ENCODE measurements around the gene RPLP1.
"Not testable (repeated sequence)": the region's sequence is repeated elsewhere in the genome, so short reads cannot be mapped to it uniquely, and the experiment has no call there.

Gene RPLP1

DNA sequence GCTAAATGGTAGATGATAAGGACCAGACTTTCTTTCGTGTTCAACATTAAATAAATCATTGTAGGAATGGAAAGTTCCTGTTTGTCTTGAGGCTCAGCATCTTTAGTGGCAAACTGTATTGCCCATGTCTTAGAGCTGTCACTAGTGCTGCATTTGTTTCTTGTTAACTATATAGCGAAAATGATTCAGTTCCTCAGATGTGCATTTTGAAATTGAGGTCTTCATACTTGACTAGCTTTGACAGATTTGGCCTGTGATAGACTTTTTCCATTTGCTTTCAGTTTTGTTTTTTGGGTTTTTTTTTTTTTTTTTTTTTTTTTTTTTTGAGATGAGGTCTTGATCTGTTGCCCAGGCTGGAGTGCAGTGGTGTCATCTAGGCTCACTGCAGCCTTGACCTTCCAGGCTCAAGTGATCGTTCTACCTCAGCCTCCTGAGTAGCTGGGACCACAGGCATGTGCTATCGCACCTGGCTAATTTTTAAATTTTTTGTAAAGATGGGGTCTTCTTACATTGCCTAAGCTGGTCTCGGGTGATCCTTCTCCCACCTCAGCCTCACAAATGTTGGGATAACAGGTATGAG lies 9.5 kb upstream of the RPLP1 start:
- no peak for DNase-seq

GRCh38 chr15:69444686-69445085 lies 7.9 kb upstream of the RPLP1 start:
- DNase-seq: no peak

DNA sequence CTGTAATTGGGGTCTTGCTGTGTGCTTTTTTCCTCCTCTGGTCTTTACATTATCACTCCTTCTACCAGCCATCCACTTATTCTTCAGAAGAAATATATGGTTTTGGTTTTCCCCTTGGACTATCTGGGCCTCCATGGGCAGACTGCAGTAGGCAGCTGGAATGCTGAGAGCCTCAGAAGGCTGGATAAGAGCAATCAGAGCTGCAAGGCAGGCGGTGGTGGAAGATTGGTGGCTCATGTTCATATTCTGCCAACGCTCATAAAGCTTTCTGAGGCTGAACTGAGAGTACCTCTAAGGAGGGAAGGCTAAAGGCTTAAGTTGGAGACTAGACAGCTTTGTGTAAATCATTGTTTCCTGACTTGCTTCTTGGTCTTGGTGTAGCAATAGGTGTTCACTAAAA lies 5.7 kb upstream of the RPLP1 start:
- no peak for DNase-seq

- DNase-seq: not testable (repeated sequence)
These were observed 2.4 kb upstream of the RPLP1 start for GRCh38 chr15:69450221-69450620.

GRCh38 chr15:69450968-69451695 lies 1.5 kb upstream of the RPLP1 start:
- no peak for DNase-seq

DNA sequence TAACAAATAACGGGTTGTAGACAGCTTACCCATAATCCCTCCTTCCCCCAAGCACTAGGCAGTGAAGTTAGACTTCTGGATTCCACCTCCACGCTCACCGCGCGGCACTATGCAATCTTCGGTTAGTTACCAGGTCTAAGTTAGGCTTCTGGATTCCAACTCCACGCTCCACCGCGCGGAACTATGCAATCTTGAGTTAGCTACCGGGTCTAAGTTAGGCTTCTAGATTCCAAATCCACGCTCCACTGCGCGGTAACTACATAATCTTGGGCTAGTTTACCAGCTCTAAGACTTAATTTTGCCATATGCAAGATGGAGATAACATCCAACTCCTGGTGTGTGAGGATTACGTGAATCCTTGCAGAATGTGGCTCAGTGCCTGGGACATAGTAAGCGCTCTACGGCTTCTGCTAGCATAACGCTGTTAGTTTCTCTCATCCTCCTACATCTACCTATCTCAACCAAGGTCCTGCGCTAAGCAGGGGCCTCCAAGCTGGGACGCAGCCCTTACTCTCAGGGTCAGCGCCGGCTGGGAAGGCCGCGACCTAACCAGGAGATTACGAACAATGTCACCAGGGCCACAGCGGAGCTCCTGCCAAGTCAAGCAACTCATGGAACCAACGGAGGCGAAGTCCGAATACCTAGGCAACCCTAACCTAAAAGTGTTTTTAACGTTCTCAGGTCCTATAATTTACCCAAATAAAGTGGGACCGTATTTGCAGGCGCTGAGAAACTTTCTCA lies 497 bp upstream of the RPLP1 start:
- no peak for DNase-seq

DNA sequence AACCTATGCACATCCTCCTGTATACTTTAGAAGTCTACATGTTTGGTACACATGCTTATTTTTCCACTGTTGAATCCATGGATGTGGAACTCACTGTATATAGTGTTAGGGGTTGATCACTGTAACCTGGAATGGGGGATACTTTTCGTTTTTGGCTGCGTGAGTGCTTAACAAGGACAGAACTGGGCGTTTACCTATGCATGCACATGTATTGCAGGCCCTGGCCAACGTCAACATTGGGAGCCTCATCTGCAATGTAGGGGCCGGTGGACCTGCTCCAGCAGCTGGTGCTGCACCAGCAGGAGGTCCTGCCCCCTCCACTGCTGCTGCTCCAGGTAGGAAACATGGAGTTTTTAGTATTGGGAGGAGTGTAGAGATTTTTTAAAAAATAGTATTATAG lies 2.3 kb downstream of the RPLP1 start:
- no peak for DNase-seq

DNA sequence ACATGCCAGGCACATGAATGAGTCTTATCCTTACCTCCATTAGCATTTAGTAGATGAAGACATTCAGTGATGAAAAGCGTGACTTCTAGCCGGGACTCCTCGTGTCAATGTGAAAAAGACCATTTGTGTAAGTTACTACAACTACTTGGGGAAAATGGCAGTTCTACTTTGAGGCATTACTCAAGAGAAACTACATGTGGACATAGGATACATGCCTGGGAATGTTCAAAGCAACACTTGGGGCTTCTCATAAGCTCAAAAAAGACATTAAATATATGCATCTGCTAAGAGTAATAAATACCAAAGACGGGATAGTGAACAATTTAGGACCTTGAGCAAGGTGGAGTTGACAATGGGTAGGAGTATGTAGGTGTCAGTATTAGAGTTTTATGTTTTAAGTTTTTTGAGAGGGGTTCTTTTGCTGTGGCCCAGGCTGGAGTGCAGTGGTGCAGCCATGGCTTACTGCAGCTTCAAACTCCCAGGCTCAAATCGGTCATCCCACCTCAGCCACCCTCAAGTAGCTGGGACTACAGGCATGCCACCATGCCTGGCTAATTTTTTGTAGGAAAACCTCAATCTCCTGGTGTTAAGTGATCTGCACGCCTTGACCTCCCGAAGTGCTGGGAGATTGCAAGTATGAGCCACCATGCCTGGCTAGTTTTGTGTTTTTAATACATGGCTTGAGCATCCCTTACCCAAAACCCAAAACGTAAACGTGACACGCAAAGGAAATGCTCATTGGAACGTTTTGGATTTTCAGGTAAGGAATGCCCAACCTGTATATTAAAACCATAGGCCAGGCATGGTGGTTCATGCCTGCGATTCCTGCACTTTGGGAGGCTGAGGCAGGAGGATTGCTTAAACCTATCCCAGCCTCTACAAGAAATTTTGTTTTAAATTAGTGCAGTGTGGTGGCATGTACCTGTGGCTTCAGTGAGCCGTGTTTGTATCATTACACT lies 3.9 kb downstream of the RPLP1 start:
- no peak for DNase-seq

DNA sequence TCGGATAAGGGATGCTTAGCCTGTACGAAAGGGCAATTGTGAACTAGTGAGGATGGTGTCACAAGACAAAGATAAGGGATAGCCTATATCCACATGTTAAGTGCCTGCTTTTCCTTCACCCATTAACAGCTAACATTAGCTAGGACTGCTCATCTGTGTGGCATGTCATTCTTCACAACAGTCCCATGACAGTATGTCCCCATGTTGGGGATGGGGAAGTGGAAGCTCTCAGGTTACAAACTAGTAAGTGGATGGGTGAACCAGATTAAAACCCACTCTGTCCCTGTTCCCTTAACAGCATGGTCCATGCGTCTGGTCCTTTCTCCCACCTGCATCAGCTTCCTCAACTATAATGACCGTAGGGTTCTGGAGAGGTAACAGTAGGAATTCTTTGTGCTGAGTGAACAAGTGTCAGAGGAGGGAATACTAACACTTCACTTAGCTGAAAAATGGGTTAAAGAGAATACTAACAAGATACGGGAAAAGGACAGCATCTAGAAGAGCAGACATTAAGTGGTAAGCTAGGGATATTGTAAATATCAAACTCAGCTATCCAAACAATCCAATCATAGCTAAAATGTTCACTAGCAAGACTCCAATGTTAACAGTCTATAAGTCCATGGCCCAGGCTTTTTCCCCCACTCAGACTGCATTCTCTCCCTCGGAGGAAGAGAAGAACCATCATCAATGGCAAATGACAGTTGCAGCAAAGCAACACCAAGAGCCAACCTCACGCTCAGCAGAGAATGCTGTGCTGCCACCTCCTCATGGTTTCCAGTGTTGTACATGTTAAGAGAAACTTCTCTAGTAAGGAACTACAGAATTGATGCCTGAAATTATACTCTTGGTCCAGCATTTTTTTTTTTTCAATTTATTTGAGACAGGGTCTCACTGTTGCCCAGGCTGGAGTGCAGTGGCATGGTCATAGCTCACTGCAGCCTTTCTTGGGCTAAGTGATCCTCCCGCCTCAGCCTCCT lies 5.0 kb downstream of the RPLP1 start:
- no peak for DNase-seq

DNA sequence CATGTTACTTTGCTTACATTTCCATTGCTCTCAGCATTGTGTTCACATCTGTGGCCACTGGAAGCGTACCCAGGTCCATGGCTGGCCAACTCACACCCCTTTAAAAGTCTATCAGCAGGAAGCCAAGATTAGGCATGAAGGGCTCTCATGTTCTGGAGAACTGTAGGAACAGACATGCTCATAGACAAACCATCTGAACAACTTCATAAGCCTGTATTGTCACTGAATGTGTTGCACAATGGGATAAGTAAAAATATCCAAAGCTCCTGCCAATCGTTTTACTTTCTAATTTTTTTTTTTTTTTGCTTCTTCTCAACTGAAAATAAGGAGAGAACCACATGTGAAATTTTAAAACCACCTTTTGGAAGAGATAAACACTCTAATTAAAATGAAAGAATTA lies 6.4 kb downstream of the RPLP1 start:
- no peak for DNase-seq

DNA sequence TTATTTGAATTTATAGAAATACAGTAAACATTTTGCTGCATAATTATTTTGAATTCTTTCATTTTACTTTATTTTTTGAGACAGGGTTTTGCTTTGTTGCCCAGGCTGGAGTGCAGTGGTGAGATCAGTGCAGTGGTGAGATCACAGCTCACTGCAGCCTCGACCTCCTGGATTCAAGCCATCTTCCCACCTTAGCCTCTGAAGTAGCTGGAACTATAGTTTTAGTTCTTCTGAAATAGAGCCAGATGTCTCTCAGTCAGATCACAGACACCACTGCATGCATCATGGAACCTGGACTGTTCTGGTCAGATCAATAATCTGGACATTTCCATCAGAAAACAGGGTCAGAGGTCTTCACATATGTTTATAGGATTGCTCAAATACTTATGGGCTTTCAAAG lies 7.9 kb downstream of the RPLP1 start:
- DNase-seq: no peak

GRCh38 chr15:69462030-69462492 lies 9.4 kb downstream of the RPLP1 start:
- no peak for DNase-seq

DNA sequence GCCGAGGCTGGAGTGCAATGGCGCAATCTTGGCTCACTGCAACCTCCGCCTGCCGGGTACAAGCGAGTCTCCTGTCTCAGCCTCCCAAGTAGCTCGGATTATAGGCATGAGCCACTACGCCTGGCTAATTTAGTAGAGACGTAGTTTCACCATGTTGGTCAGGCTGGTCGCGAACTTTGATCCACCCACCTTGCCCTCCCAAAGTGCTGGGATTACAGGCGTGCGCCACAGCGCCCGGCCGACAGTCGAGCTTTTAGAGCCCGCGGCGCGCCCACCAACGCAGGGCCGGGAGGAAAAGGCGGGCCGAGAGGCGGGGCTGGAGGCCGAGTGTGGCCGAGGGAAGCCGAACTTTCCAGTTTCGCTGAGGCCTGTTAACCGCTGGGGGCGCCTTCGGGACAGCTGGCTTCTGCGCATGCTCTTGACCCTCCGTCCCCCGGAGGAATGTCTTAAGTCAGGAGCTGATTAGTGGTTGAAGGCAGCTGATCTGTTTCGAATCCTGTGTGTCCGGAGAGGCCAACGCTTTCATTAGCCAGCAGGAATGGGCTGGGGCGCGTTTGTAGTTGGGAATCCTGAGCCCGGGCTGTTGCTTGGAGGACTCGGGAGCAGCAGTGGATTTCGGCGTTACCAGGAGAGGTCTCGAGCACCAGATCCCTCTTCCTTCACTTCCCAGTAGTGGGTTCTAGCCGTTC lies 10.0 kb downstream of the RPLP1 start:
- peak; percentile 94 for DNase-seq

GRCh38 chr15:69463182-69463756 lies 10.7 kb downstream of the RPLP1 start:
- DNase-seq: no peak

DNA sequence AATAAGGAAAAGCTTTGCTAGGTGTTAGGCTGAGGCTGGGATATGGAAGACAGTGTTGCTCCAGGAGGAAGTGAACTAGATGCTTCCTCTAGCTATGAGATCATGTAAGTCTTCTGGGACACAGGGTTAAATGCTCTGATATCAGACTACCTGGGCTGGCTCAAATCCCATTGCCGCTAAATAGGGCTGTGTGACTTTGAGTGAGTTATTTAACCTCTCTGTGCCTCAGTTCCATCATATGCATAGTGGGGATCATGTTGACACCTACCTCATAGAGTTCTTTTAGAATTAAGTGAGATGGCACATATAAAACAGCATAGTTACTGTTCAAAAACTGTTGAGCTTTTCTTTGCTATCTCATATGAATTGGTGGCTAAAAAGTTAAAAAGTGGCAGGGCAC lies 12.6 kb downstream of the RPLP1 start:
- DNase-seq: no peak

DNA sequence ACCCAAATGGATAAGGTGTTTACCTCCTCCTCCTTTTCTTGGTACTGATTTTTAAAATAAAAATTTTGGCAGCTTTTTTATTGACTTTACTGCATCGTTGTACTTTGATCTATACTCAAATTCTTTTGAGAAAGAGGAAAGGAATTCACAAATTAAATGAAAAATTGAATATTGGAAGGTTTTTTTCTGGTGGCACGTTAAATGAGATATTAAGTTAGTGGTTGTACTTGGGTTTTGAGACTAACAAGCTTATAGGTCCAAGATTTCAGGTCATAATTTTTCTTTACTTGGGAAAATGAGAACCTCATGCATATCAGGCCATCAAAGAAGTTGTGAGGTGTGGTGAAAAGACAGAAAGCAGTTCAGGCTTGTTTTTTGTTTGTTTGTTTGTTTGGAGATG lies 14.1 kb downstream of the RPLP1 start:
- DNase-seq: no peak

DNA sequence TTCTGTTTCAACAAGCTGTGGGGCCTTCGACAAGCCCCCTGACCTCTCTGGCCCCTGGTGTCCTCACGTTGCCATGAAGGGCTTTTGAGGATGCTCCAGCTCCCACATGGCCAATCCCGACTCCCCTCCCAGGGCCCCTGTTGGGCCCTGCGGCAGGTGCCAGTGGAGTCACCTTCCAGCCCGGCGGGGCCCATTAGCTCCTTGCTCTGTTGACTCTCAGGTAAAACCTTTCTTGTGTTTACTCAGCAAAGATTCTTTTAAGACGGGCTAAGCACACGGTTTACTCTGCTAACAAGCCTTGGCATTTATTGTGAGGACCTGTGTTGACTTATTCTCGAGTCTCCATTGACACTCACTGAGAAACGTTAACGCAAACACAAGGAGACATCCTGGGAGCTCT lies 15.0 kb downstream of the RPLP1 start:
- no peak for DNase-seq

GRCh38 chr15:69468241-69469121 lies 15.9 kb downstream of the RPLP1 start:
- DNase-seq: peak; percentile 90

GRCh38 chr15:69469467-69470201 lies 17.0 kb downstream of the RPLP1 start:
- DNase-seq: no peak
